Urothelium cell line (cell line): ENCODE data around the gene LANCL3.
A peak's percentile ranks its signal among the peaks of the same experiment; 100 is the strongest.

Source experiments
- DNase-seq: peaks from one replicate; pipeline ENCODE4 v3.0.0; 2011; ENCODE audit warnings: low spot score, mixed read lengths
- FAIRE-seq: peaks from 2 replicates; lab custom pipeline; 2011; peaks lifted over from hg19 to GRCh38; lab: Jason Lieb, UNC

Gene LANCL3

GRCh38 chrX:37678574-37678973 is 107.1 kb downstream of the LANCL3 start:
- FAIRE-seq: no peak

GRCh38 chrX:37679230-37679629 is 107.8 kb downstream of the LANCL3 start:
- FAIRE-seq (no peak), DNase-seq (no peak)

More at GRCh38 chrX:37678574-37678973, 107.1 kb downstream of the LANCL3 start:
- no peak for DNase-seq

GRCh38 chrX:37679888-37680287 is 108.4 kb downstream of the LANCL3 start:
- FAIRE-seq: no peak

DNA sequence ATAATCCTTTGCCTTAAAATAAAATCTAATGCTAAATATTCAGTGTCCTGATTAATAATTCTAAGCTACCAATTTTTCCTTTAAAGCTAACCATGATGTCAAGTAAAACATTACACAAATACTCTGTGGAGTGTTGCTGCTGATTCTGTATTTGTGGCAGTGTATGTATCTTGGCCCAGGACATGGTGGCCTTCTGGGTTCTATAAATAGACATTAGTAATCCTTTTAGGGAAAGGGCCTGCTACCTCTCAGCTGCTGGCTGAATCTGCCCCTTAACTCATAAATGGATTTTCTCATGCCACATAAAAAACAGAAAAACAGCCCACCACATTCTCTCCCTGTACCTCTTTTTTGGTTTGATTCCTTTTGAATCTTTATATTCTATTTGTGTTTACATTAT is 113.0 kb downstream of the LANCL3 start:
- DNase-seq: no peak

More at GRCh38 chrX:37679888-37680287, 108.4 kb downstream of the LANCL3 start:
- DNase-seq: no peak

GRCh38 chrX:37684973-37685372 is 113.5 kb downstream of the LANCL3 start:
- no peak for FAIRE-seq

More for the DNA sequence above, 113.0 kb downstream of the LANCL3 start:
- no peak for FAIRE-seq

GRCh38 chrX:37685381-37686359 is 114.2 kb downstream of the LANCL3 start, which contains the start of gene XK:
Gene XK, plus strand, starts transcription at chrX:37685791. Its CDS starts 171 bp downstream, at chrX:37685962.
- FAIRE-seq (no peak), DNase-seq (peak; percentile 35)

More at GRCh38 chrX:37684973-37685372, 113.5 kb downstream of the LANCL3 start:
- DNase-seq: no peak

DNA sequence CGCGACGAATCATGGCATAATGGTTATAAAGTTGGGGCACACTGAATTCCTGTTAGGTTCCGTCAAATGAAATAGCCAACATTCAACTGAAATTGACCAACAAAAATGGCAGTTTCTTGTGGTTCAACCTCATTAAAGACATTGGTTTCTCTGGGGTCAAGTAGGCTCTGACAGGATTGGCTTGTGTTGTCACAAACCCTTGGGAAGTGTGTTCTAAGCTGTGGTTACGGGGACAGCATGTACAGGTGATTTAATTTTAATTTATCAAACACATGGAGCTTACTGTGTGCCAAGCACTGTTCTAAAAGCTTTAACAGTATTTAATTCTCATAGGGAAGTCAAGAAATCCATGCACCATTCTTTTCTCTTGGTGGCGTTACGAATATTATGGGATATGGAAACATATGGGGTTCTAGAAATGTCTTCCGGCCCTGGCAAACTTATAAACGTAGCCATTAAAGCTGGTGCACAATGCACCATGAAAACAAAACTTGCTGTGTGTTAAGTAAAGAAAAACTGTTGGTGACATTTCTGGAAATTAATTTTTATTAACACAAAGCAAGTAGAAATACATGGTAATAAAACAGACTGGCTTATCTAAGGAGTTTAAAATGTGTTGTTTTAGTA is 115.0 kb downstream of the LANCL3 start:
- no peak for DNase-seq
- FAIRE-seq: no peak

DNA sequence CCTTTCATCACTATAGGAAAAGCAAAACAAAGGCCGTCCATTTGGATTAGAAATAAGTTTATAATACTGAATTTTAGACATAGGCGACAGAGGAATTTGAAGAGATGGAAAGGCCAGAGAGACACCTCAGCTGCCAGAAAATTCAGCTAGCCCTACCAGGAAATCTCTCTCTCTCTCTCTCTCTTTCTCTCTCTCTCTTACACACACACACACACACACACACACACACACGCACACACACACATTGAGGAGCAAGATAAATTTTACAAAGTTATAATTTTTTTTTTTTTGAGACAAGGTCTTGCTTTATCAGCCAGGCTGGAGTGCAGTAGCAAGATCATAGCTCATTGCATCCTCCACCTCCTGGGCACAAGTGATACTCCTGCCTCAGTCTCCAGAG is 115.5 kb downstream of the LANCL3 start:
- FAIRE-seq: no peak
- DNase-seq: no peak

- FAIRE-seq: no peak
- DNase-seq: no peak
These were observed 118.7 kb downstream of the LANCL3 start for GRCh38 chrX:37690119-37690518.

DNA sequence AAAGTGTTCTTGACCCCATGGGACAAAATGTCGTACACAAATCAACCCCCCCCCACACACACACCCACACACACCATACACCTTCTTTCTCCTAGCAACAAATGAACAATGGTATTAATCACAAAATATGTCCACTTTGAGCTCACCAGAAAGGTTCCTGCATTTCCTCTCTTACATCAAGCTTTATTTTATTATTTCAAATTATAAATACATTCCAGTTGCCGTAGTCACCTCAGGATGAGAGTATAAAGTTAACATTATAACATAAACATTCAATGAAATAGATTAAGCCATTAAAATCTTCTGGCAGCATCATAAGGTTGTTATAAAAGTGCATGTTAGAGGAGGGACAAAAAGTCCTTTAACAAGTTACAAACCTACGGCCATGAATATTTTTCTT is 121.5 kb downstream of the LANCL3 start:
- no peak for DNase-seq
- no peak for FAIRE-seq

- DNase-seq (no peak), FAIRE-seq (no peak)
These were observed 125.8 kb downstream of the LANCL3 start for GRCh38 chrX:37697169-37697760.

DNA sequence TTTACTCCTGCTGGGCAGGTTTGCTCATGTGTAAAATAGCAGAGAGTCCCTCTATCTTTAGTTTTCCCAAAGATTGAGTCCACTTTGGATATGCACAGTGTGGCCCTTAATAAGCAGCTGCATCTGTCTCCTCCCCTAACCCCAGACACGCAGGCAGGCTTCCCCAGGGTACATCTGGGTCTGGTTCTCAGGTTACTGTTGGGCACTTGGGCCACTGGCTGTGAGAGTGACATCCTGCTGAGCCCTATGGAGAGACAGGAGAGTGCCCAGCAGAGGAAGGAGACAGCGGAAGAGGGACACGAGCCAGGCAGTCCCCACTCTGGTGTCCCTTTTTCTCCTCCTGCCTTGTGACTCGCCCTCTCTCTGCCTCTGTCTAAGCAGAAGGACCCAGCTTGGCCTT is 130.1 kb downstream of the LANCL3 start:
- no peak for DNase-seq

GRCh38 chrX:37711991-37712390 is 140.5 kb downstream of the LANCL3 start:
- no peak for DNase-seq
- FAIRE-seq: no peak

More for the DNA sequence above, 130.1 kb downstream of the LANCL3 start:
- no peak for FAIRE-seq

- no peak for FAIRE-seq
- DNase-seq: no peak
These were observed 141.0 kb downstream of the LANCL3 start for GRCh38 chrX:37712458-37712857.

- DNase-seq (no peak), FAIRE-seq (no peak)
These were observed 143.0 kb downstream of the LANCL3 start for GRCh38 chrX:37714479-37714878.

GRCh38 chrX:37716602-37717001 is 145.1 kb downstream of the LANCL3 start:
- no peak for DNase-seq
- no peak for FAIRE-seq

- no peak for DNase-seq
- no peak for FAIRE-seq
These were observed 146.2 kb downstream of the LANCL3 start for GRCh38 chrX:37717708-37718107.

DNA sequence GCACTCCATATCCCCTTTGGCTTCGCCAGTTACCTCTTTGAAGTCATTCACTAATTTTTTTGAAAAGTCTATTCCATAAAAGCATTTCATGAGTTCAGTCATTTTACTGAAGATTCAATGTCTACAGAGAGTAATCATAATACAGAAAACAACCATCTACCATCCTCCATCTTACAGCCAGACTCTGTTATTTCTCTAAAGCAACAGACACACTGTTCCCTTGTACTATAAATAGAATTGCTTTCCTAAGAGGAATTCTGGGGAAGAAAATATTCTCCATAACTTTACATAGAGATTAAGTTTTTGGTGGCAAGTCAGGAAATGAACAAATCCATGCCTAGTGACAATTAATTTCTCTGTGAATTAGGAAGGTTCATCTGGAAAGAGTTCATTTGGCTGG is 151.1 kb downstream of the LANCL3 start:
- FAIRE-seq (no peak), DNase-seq (no peak)

DNA sequence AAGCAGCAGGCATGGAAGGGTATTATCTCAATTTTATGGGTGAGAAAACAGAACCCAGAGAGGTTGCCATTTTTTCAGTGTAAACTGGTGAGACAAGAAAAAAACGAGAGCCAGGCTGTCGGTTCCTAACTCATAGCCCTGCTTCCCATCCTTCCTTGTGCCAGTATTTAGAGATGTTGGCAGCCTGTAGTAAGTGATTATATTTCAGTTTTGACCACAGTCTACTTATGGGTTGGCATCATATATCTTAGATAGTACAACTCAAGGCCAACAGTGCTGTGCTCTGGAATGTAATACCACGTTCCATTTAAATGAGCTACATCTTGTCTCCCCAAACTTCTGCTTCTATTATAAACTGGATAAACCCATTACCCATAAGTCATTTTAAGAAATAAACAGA is 154.9 kb downstream of the LANCL3 start:
- DNase-seq (no peak), FAIRE-seq (no peak)
